ENCODE data around the gene ORC5.

Gene ORC5

GRCh38 chr7:104124893-104125477, 82.8 kb downstream of the ORC5 start:
- no peak for DNase-seq (ENCODE audit: low spot score)

- DNase-seq (ENCODE audit: low spot score): no peak
Observed at GRCh38 chr7:104124469-104124868, 83.3 kb downstream of the ORC5 start.

- no peak for DNase-seq (ENCODE audit: low spot score)
Observed at GRCh38 chr7:104123786-104124185, 84.0 kb downstream of the ORC5 start.

DNA sequence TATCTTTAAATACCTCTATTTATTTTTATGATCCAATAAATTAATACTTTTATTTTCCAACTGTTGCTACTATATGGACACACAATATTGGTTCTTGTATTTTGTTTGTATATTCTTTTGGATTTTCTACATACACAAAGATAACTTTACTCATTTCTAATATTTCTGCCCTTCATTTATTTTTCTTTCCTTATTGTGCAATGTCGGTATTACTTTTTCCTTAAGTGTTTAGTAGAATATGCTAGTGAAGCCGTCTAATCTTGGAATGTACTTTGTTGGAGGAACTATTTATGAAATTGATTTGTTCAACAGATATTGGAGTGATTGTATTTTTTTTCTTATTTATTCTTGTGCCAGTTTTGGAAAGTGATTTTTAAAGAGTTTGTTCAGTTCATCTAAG, 94.0 kb downstream of the ORC5 start:
- DNase-seq (ENCODE audit: low spot score): no peak

- DNase-seq (ENCODE audit: low spot score): no peak
Observed at GRCh38 chr7:104112623-104113022, 95.2 kb downstream of the ORC5 start.

DNA sequence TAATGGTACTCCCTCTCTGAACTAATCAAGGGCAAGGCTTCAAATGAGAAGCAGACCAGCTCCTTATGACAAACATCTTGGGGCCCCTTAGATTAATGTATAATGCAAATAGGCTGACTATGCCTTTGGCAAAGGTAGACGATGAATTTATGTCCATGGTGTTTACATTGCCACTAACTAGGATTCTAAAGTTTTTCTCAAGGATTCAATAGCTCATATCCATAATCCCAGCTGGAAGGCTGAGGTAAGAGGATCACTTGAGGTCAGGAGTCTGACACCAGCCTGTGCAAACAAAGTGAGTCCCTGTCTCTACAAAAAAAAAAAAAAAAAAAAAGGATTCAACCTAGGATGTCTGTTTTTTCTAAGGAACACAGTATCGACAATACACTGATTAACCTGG, 96.5 kb downstream of the ORC5 start:
- no peak for DNase-seq (ENCODE audit: low spot score)

DNA sequence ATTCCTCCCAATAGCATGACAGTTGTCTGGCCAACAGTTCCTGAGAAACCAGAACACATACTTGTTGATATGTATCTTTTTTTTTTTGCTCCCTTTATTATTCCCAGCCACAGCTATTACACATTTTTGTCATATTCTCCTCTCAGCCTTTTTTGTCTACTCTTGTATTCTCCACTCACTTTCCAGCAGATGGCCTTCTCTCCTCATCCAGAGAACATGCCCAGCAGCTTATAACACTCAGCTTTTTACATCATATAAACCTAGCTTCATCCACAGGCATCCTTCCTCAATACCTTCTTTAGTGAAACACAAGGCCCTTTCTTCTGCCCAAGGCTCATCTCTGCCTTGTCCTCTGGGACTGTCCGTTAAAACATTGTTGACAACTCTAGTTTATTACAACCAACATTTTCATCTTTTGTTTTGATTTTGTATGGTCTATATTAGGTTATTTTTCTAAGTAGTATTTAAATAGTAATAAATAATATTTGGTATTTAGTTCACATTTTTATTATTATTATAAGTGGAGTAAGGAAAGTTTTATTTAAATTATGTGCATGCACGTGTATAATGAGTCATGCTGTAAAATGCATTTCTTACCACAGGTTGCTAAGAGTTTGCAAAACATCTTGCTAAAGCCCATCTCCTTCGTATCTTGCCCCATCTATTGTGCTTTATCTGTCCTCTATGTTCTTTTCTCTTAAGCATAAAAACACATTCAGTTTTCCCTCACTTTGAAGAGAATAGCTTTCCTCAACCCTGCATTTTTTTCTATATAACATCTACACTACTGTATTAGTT, 101.5 kb downstream of the ORC5 start:
- DNase-seq (ENCODE audit: low spot score): no peak

DNA sequence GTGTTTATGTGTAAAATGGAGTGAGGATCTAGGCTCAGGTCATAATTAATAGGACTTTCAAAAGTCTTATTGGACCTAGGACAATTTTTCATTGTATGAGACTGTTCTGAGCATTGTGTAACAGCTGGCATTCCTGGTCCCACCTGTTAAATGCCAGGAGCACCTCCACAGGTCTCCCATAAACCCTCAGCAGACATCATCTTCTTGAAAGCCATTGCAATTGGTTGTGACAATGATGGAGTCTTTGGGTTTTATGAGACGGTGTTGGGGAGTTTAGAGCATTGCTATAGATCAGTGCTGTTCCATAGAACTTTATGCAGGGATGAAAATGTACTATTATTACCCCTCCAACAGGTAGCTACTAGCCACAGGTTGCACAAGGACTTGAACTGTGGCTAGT, 108.9 kb downstream of the ORC5 start:
- DNase-seq (ENCODE audit: low spot score): no peak

DNA sequence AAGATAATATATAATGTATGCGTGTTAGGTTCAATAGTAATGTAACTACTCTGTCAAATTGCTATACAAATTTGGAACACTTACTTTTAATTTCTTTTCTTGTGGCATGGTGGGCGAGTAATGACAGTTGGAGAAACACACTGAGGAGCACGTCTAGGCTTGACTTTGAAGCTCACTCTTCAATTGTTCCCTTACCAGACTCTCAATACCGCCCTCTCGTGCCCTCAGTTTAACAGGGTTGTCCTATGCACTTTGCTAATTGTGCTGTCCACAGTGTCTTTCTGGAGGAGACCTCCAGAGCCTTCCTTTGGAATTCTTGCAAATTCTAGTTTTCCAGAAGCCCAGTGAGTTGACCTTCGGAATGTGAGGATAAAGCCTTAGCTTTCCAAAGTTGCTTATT, 111.1 kb downstream of the ORC5 start:
- no peak for DNase-seq (ENCODE audit: low spot score)

DNA sequence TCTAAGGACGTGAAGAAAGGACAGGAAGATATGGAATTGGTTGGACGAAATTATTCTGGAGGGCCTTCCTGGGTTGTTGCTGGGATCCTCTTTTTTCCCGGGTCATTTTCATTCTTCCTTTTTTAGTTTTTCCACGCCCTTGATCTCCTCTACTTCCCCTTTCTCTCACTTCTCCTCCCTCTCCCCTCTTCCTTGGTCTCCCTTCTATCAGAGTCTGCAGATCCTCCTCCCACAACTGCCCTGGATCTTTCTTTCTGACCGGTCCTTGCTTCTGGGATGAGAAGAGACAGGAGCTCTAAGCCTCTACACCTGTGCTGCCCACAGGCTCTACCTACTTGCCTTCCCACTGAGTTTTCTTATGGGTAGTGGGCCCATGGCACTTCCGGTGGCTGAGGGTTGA, 114.7 kb downstream of the ORC5 start:
- no peak for DNase-seq (ENCODE audit: low spot score)

DNA sequence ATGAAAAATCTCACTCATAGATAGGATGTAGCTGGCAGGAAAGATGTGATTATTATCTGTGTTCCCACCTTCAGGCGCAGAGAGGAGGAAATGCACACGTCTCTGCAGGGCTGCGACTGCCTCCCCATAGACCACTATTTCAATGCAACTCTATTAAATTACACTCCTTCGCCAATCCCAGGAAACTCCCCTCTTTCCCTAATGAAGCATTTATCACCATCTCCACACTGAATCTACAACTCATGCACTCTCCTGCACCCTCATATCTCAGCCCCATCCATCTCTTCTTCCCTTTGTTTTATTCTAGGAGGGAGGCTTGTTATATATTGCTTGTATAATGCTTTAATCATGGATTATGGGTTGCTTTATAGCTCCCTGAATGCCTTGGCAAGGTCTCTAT, 116.6 kb downstream of the ORC5 start:
- DNase-seq (ENCODE audit: low spot score): no peak

DNA sequence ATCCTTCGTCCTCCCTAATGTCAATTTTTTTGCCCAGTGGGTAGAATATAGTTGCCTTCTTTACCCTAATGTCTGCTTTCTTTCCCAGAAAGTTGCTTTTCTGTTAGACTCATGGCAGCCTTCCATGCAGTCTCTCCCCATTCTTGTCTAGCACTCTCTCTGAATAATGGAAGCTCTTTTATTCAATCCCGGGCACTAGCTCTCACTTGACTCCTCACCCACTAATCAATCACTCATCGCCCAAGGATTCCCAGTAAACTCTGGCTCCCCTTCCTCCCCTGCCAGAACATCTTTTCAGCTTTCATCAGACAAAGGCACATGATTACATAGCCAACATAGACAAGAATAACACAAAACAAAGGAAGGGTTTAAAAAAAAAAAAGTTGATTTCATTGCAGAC, 118.2 kb downstream of the ORC5 start:
- DNase-seq (ENCODE audit: low spot score): no peak

DNA sequence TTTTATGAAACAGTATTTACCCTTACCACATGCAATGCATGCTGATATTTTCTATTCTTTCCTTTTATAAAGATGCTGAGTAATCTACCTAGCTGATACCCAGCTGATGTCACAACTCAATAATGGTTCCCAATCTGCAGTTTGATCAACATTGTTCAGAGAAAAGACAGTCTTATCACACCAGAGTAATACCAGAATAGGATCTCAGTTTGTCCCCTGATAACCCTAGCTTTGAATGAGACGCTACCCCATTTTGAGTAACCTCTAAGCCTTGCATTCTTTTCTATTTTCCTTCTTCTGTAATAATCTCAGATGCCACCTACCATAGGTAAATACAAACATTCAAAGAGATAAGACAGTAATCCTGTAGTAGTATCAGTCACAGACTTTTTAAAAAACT, 118.8 kb downstream of the ORC5 start:
- DNase-seq (ENCODE audit: low spot score): no peak
